IMR-90 (cell line): Measurements from ENCODE around the gene LMBR1L. TPM values are rescaled to one million over a fixed set of nuclear protein-coding genes. Genes with fewer than 3 reads are reported as not detected.

Source experiments
- ATAC-seq: fragments of 200-7000 bp; cut with Tn5 transposase; 2 replicates; pipeline ENCODE4 v1.9.1; 2020; ENCODE audit warnings: low read depth, mild to moderate bottlenecking, moderate library complexity
- BruUV-seq: library from RNA; stranded (reverse); fragments of 400-500 nt; replicated peaks from 2 replicates; lab custom pipeline; 2021; lab: Mats Ljungman, UMichigan
- CTCF ChIA-PET: fragments of 300-600 bp; formaldehyde crosslinking; extraction: SDS; loops from one replicate; lab custom pipeline; 2021; ENCODE audit warnings: antibody characterized with exemption; lab: Yijun Ruan, JAX
- POLR2A ChIA-PET: fragments of 300-600 bp; sonication (Branson Sonifier 250); formaldehyde crosslinking; loops from one replicate; lab custom pipeline; 2022; ENCODE audit warnings: antibody characterized with exemption; ENCODE audit not compliant: unreplicated experiment; lab: Charles Lee
- DNase-seq: peaks from one replicate; pipeline ENCODE4 v3.0.0; 2013
- H2AFZ ChIP-seq: replicated peaks from 2 replicates; pipeline ENCODE3; 2013; ENCODE audit warnings: low read length, mild to moderate bottlenecking; ENCODE audit not compliant: poor library complexity
- H2AK5ac ChIP-seq: 2 replicates; pipeline ENCODE4 v1.6.1; 2013; ENCODE audit warnings: low read depth, low read length, inconsistent platforms
- H2AK9ac ChIP-seq: replicated peaks from 2 replicates; pipeline ENCODE3; 2013; ENCODE audit warnings: mild to moderate bottlenecking, low read depth, low read length, moderate library complexity; ENCODE audit not compliant: poor library complexity
- H2BK120ac ChIP-seq: 2 replicates; pipeline ENCODE4 v1.6.1; 2013; ENCODE audit warnings: low read depth, low read length, inconsistent platforms
- H2BK15ac ChIP-seq: 3 replicates; pipeline ENCODE4 v1.6.1; 2013; ENCODE audit warnings: low read depth, low read length, inconsistent platforms
- H2BK20ac ChIP-seq: 2 replicates; pipeline ENCODE4 v1.6.1; 2013; ENCODE audit warnings: low read depth, mild to moderate bottlenecking, inconsistent platforms, low read length, moderate library complexity
- H2BK5ac ChIP-seq: 2 replicates; pipeline ENCODE4 v1.6.1; 2013; ENCODE audit warnings: mild to moderate bottlenecking, low read depth, low read length, inconsistent platforms; ENCODE audit not compliant: poor library complexity, severe bottlenecking
- H3K14ac ChIP-seq: replicated peaks from 2 replicates; pipeline ENCODE4 v1.6.1; 2013; ENCODE audit warnings: low read depth, low read length, inconsistent platforms
- H3K18ac ChIP-seq: 2 replicates; pipeline ENCODE4 v1.6.1; 2013; ENCODE audit warnings: low read depth, low read length, control low read depth
- H3K23ac ChIP-seq: 2 replicates; pipeline ENCODE4 v1.6.1; 2013; ENCODE audit warnings: low read depth, low read length, inconsistent platforms
- H3K27ac ChIP-seq: 2 replicates; pipeline ENCODE4 v1.5.1; 2013; ENCODE audit warnings: mild to moderate bottlenecking, control low read depth, low read length; ENCODE audit not compliant: insufficient read depth
- H3K27me3 ChIP-seq: 2 replicates; pipeline ENCODE4 v1.6.1; 2013; ENCODE audit warnings: low read length; ENCODE audit not compliant: control insufficient read depth, insufficient read depth
- H3K36me3 ChIP-seq: 2 replicates; pipeline ENCODE4 v1.6.1; 2013; ENCODE audit warnings: low read length, mixed read lengths; ENCODE audit not compliant: control insufficient read depth, insufficient read depth
- H3K4ac ChIP-seq: 2 replicates; pipeline ENCODE4 v1.6.1; 2013; ENCODE audit warnings: low read depth, low read length, inconsistent platforms
- H3K4me1 ChIP-seq: 2 replicates; pipeline ENCODE4 v1.6.1; 2013; ENCODE audit warnings: low read length, mixed read lengths; ENCODE audit not compliant: control insufficient read depth, insufficient read depth
- H3K4me2 ChIP-seq: 2 replicates; pipeline ENCODE4 v1.6.1; 2013; ENCODE audit warnings: low read depth, mild to moderate bottlenecking, control low read depth, low read length, moderate library complexity
- H3K4me3 ChIP-seq: 2 replicates; pipeline ENCODE4 v1.5.1; 2013; ENCODE audit warnings: low read depth, mild to moderate bottlenecking, control low read depth, low read length, moderate library complexity; ENCODE audit not compliant: insufficient read depth
- H3K56ac ChIP-seq: 2 replicates; pipeline ENCODE4 v1.6.1; 2013; ENCODE audit warnings: low read length, inconsistent platforms; ENCODE audit not compliant: insufficient read depth; ENCODE audit errors: extremely low read depth
- H3K79me1 ChIP-seq, 2 experiments: 2 replicates each; pipeline ENCODE4 v1.6.1; 2013; ENCODE audit warnings: low read length in 2 of 2, inconsistent platforms in 1 of 2, low read depth in 1 of 2
- H3K9ac ChIP-seq: 2 replicates; pipeline ENCODE4 v1.6.1; 2013; ENCODE audit warnings: low read depth, low read length, control low read depth
- H3K9me1 ChIP-seq: 2 replicates; pipeline ENCODE4 v1.6.1; 2013; ENCODE audit warnings: low read length, inconsistent platforms; ENCODE audit not compliant: insufficient read depth
- H3K9me3 ChIP-seq: 2 replicates; pipeline ENCODE4 v1.6.1; 2013; ENCODE audit warnings: low read length; ENCODE audit not compliant: control insufficient read depth, insufficient read depth
- H4K20me1 ChIP-seq: 2 replicates; pipeline ENCODE4 v1.6.1; 2013; ENCODE audit warnings: low read length, inconsistent platforms; ENCODE audit not compliant: insufficient read depth
- H4K5ac ChIP-seq: 2 replicates; pipeline ENCODE4 v1.6.1; 2013; ENCODE audit warnings: mild to moderate bottlenecking, low read depth, low read length, control low read depth
- H4K8ac ChIP-seq, 2 experiments: 2 replicates each; pipeline ENCODE4 v1.6.1; 2013; ENCODE audit warnings: low read depth in 2 of 2, low read length in 2 of 2, control low read depth in 1 of 2, inconsistent platforms in 1 of 2
- H4K91ac ChIP-seq: 2 replicates; pipeline ENCODE4 v1.6.1; 2013; ENCODE audit warnings: low read depth, low read length, inconsistent platforms; ENCODE audit not compliant: insufficient read depth
- BHLHE40 ChIP-seq: fragments of 150-350 bp; IDR thresholded peaks from 2 replicates; pipeline ENCODE4 v1.6.1; 2016; ENCODE audit warnings: mild to moderate bottlenecking, low read depth, low read length
- CHD1 ChIP-seq: IDR thresholded peaks from 2 replicates; pipeline ENCODE4 v1.6.1; 2012; ENCODE audit warnings: low read depth, low read length, improper control_type of control experiment
- CTCF ChIP-seq: conservative IDR thresholded peaks from 2 replicates; pipeline ENCODE4 v1.5.1; 2012; ENCODE audit warnings: mild to moderate bottlenecking, low read depth, low read length, improper control_type of control experiment
- ELK1 ChIP-seq: fragments of 150-350 bp; IDR thresholded peaks from 2 replicates; pipeline ENCODE4 v1.6.1; 2016; ENCODE audit warnings: low read depth, mild to moderate bottlenecking, low read length, moderate library complexity, borderline replicate concordance
- MAFK ChIP-seq: IDR thresholded peaks from 2 replicates; pipeline ENCODE4 v1.6.1; 2012; ENCODE audit warnings: low read depth, low read length, improper control_type of control experiment
- MAZ ChIP-seq: IDR thresholded peaks from 2 replicates; pipeline ENCODE4 v1.6.1; 2012; ENCODE audit warnings: low read depth, mild to moderate bottlenecking, low read length, improper control_type of control experiment, moderate library complexity, borderline replicate concordance
- MXI1 ChIP-seq: IDR thresholded peaks from 2 replicates; pipeline ENCODE4 v1.6.1; 2012; ENCODE audit warnings: low read depth, mild to moderate bottlenecking, low read length, moderate library complexity, borderline replicate concordance
- NFE2L2 ChIP-seq: fragments of 150-350 bp; IDR thresholded peaks from 2 replicates; pipeline ENCODE4 v1.6.1; 2016; ENCODE audit warnings: low read depth, mild to moderate bottlenecking, low read length
- POLR2A ChIP-seq: IDR thresholded peaks from 2 replicates; pipeline ENCODE4 v1.6.1; 2012; ENCODE audit warnings: mild to moderate bottlenecking, low read depth, low read length
- RAD21 ChIP-seq: IDR thresholded peaks from 2 replicates; pipeline ENCODE4 v1.6.1; 2012; ENCODE audit warnings: low read length, improper control_type of control experiment
- RCOR1 ChIP-seq: IDR thresholded peaks from 2 replicates; pipeline ENCODE4 v1.6.1; 2012; ENCODE audit warnings: mild to moderate bottlenecking, low read length, improper control_type of control experiment; ENCODE audit not compliant: insufficient replicate concordance
- RFX5 ChIP-seq: IDR thresholded peaks from 2 replicates; pipeline ENCODE4 v1.8.0; 2012; ENCODE audit warnings: low read depth, mild to moderate bottlenecking, low read length, moderate library complexity
- SMC3 ChIP-seq: fragments of 150-350 bp; IDR thresholded peaks from 2 replicates; pipeline ENCODE4 v1.6.1; 2016; ENCODE audit warnings: low read depth, mild to moderate bottlenecking, antibody characterized with exemption, low read length, moderate library complexity
- USF2 ChIP-seq: fragments of 150-350 bp; IDR thresholded peaks from 2 replicates; pipeline ENCODE4 v1.6.1; 2017; ENCODE audit warnings: mild to moderate bottlenecking, antibody characterized with exemption, low read length, low read depth
- WGBS, 2 experiments: methylation state at CpG; one replicate each; pipeline versions ENCODE4 v1.1.5 to v1.1.7; 2013; ENCODE audit warnings: missing lambda C conversion rate in 2 of 2; ENCODE audit not compliant: insufficient read length in 1 of 2; ENCODE audit errors: extremely low coverage in 2 of 2; 5-methylcytosine and 5-hydroxymethylcytosine counted together
- dilution Hi-C: fragments of 300-500 bp; cut with HindIII; formaldehyde crosslinking; loops from one replicate; pipeline ENCODE4 v1.14.3; 2018; ENCODE audit warnings: low sequenced_read_pairs; ENCODE audit not compliant: unreplicated experiment
- in situ Hi-C: fragments of 300-500 bp; cut with MboI; formaldehyde crosslinking; loops from 3 replicates; pipeline ENCODE4 v1.14.3; 2019; ENCODE audit warnings: low sequenced_read_pairs, inconsistent platforms, mixed read lengths
- intact Hi-C: fragments of 100-400 bp; cut with micrococcal nuclease; formaldehyde crosslinking; loops from 2 replicates; pipeline ENCODE4 v1.10.0; 2022
- polyA plus RNA-seq, 3 experiments: library from polyadenylated mRNA; depleted of rRNA; stranded (reverse); fragments of >200 nt; gene quantifications; 2 replicates each; pipeline ENCODE4 v1.2.3, GENCODE V29; 2012; ENCODE audit warnings: low replicate concordance in 1 of 3
- total RNA-seq: library from RNA; depleted of rRNA; stranded (reverse); fragments of >200 nt; gene quantifications from 2 replicates; pipeline ENCODE4 v1.2.3, GENCODE V29; 2012

LMBR1L gene
- total and polyA plus RNA-seq, 2 of the 4 experiments (the other 2 are of a cell fraction) = 33.0 to 44.6 TPM

GRCh38 chr12:49137476-49137875 is 26.8 kb upstream of the LMBR1L start:
- Histone ChIP-seq H4K5ac (no peak overlapping the region), H3K27ac (no peak overlapping the region), H2BK5ac (no peak overlapping the region), H3K79me1 (peaks cover 0 to 9% of the 10 kb centered on the region in 2 experiments; a peak in 3 of 4 replicates), H2AK9ac (no peak overlapping the region), H3K23ac (no peak overlapping the region), H2AFZ (no peak overlapping the region), H3K4ac (no peak overlapping the region), H3K4me3 (no peak overlapping the region), H3K14ac (no peak overlapping the region), H3K4me1 (0 out of 2 replicates have a peak, but pooled peaks cover 1% of the 10 kb centered on the region), H2BK15ac (no peak overlapping the region), H3K18ac (no peak overlapping the region), H3K27me3 (no peaks in the 10 kb centered on the region), H3K36me3 (no peaks in the 10 kb centered on the region), H2BK20ac (no peak overlapping the region), H3K9me1 (no peaks in the 10 kb centered on the region), H2AK5ac (no peak overlapping the region), H3K56ac (no peak overlapping the region), H2BK120ac (no peak overlapping the region), H3K9ac (no peak overlapping the region), H3K9me3 (no peaks in the 10 kb centered on the region), H3K4me2 (no peak overlapping the region), H4K8ac (no peak overlapping the region), H4K91ac (no peak overlapping the region), H4K20me1 (no peaks in the 10 kb centered on the region)
- DNase-seq (no peak), ATAC-seq (peak; percentile 62)
- ChIA-PET POLR2A (no interaction called here), CTCF (no interaction called here)
- WGBS, 2 experiments = no CpG with 5 or more reads among the region's 1 CpG
- intact Hi-C loops = loop anchor here (10.0 kb wide), 1 partner anchor 127 kb away; the partner anchor contains the start of gene TUBA1C
- in situ Hi-C loops = loop anchor here (10.0 kb wide), 1 partner anchor 47 kb away; the partner anchor contains the start of gene TUBA1A
- TF ChIP-seq NFE2L2 = no peak
- no peak for TF ChIP-seq BHLHE40
- TF ChIP-seq MXI1 = no peak
- no peak for TF ChIP-seq MAFK
- TF ChIP-seq RAD21 = no peak
- TF ChIP-seq POLR2A = no peak
- TF ChIP-seq SMC3 = no peak
- no peak for TF ChIP-seq RCOR1
- no peak for TF ChIP-seq RFX5
- TF ChIP-seq ELK1 = no peak
- no peak for TF ChIP-seq CTCF
- no peak for TF ChIP-seq MAZ
- no peak for TF ChIP-seq CHD1
- TF ChIP-seq USF2 = no peak
- no TSS peak for BruUV-seq
- dilution Hi-C loops = no loop called here
